Endothelial cell of umbilical vein (primary cell): ENCODE data around the gene CDCP1. TPM values are rescaled to one million over a fixed set of nuclear protein-coding genes. Genes with fewer than 3 reads are reported as not detected.

Source experiments
- BruUV-seq: library from RNA; stranded (reverse); fragments of 400-500 nt; replicated peaks from 2 replicates; lab custom pipeline; 2021; lab: Mats Ljungman, UMichigan
- CTCF ChIA-PET: fragments of 300-600, 350-600 bp; sonication (Branson Sonifier 250); formaldehyde crosslinking; loops from one replicate; lab custom pipeline; 2021; ENCODE audit warnings: antibody characterized with exemption, inconsistent platforms; lab: Charles Lee
- POLR2A ChIA-PET: fragments of 300-600, 350-600 bp; sonication (Branson Sonifier 250); formaldehyde crosslinking; loops from one replicate; lab custom pipeline; 2021; ENCODE audit warnings: antibody characterized with exemption, inconsistent platforms; lab: Charles Lee
- DNase-seq: peaks from one replicate; pipeline ENCODE4 v3.0.0-alpha.2; 2011; ENCODE audit warnings: low read depth, low spot score
- FAIRE-seq: peaks from 2 replicates; lab custom pipeline; 2011; peaks lifted over from hg19 to GRCh38; lab: Jason Lieb, UNC
- H2AFZ ChIP-seq: 2 replicates; pipeline ENCODE4 v1.6.0; 2012; ENCODE audit warnings: low read depth, low read length, control low read depth, inconsistent platforms
- H3K27ac ChIP-seq: 2 replicates; pipeline ENCODE4 v1.5.1; 2011; ENCODE audit warnings: low read depth, mild to moderate bottlenecking, control low read depth, low read length, moderate library complexity; ENCODE audit not compliant: insufficient read depth
- H3K27me3 ChIP-seq, 2 experiments: 2 replicates each; pipeline versions ENCODE4 v1.6.0 to v1.6.1; 2011; ENCODE audit warnings: low read length in 2 of 2, mixed read lengths in 1 of 2; ENCODE audit not compliant: control insufficient read depth in 2 of 2, insufficient read depth in 2 of 2
- H3K36me3 ChIP-seq, 2 experiments: 2 replicates in 1 of 2; 3 replicates in 1 of 2; pipeline ENCODE4 v1.5.1; 2011; ENCODE audit warnings: low read length in 2 of 2, mild to moderate bottlenecking in 1 of 2, moderate library complexity in 1 of 2; ENCODE audit not compliant: control insufficient read depth in 2 of 2, insufficient read depth in 2 of 2; ENCODE audit errors: extremely low read depth in 1 of 2
- H3K4me1 ChIP-seq: 3 replicates; pipeline ENCODE4 v1.5.1; 2011; ENCODE audit warnings: mild to moderate bottlenecking, low read length; ENCODE audit not compliant: control insufficient read depth, insufficient read depth; ENCODE audit errors: extremely low read depth
- H3K4me2 ChIP-seq: 2 replicates; pipeline ENCODE4 v1.6.1; 2011; ENCODE audit warnings: low read length, control low read depth, mixed read lengths; ENCODE audit not compliant: insufficient read depth
- H3K4me3 ChIP-seq, 3 experiments: fragments of 200-600 bp in 1 of 3; sonication (generic), shearing (Covaris generic) in 1 of 3; replicated peaks in 1 of 3; 2 replicates each; pipeline ENCODE4 v1.5.1; 2011 to 2016; ENCODE audit warnings: control low read depth in 3 of 3, low read length in 3 of 3, mild to moderate bottlenecking in 2 of 3, inconsistent platforms in 1 of 3, low read depth in 1 of 3, moderate library complexity in 1 of 3; ENCODE audit not compliant: insufficient read depth in 1 of 3
- H3K79me2 ChIP-seq: 2 replicates; pipeline ENCODE4 v1.6.0; 2012; ENCODE audit warnings: low read length, inconsistent platforms; ENCODE audit not compliant: control insufficient read depth, insufficient read depth
- H3K9ac ChIP-seq: replicated peaks from 2 replicates; pipeline ENCODE3; 2011; ENCODE audit warnings: low read length, control low read depth; ENCODE audit not compliant: insufficient read depth; ENCODE audit errors: extremely low read depth
- H3K9me1 ChIP-seq: replicated peaks from 3 replicates; pipeline ENCODE4 v1.6.0; 2011; ENCODE audit warnings: mild to moderate bottlenecking, low read length; ENCODE audit not compliant: control insufficient read depth, insufficient read depth; ENCODE audit errors: extremely low read depth
- H3K9me3 ChIP-seq: replicated peaks from 2 replicates; pipeline ENCODE4 v1.5.1; 2012; ENCODE audit warnings: low read length, inconsistent platforms; ENCODE audit not compliant: control insufficient read depth, insufficient read depth
- H4K20me1 ChIP-seq: replicated peaks from 2 replicates; pipeline ENCODE3; 2011; ENCODE audit warnings: mild to moderate bottlenecking, low read length; ENCODE audit not compliant: control insufficient read depth, insufficient read depth; ENCODE audit errors: extremely low read depth
- CTCF ChIP-seq, 2 donors: IDR thresholded peaks; 1 replicate in 1 of 2; 2 replicates in 1 of 2; pipeline ENCODE4 v1.5.1; 2011; ENCODE audit warnings: low read length in 2 of 2, mild to moderate bottlenecking in 2 of 2, moderate library complexity in 2 of 2, control low read depth in 1 of 2, inconsistent platforms in 1 of 2, low read depth in 1 of 2; ENCODE audit not compliant: insufficient read depth in 1 of 2; ENCODE audit errors: extremely low read depth in 1 of 2
- EZH2 ChIP-seq: IDR thresholded peaks from 2 replicates; pipeline ENCODE4 v1.6.1; 2012; ENCODE audit warnings: borderline replicate concordance, low read depth, mild to moderate bottlenecking, moderate library complexity, low read length, inconsistent platforms; ENCODE audit not compliant: severe bottlenecking
- FOS ChIP-seq: IDR thresholded peaks from 2 replicates; pipeline ENCODE4 v1.6.1; 2011; ENCODE audit warnings: mild to moderate bottlenecking, low read length, moderate library complexity, borderline replicate concordance; ENCODE audit not compliant: insufficient read depth
- GATA2 ChIP-seq: IDR thresholded peaks from 2 replicates; pipeline ENCODE4 v1.7.0; 2011; ENCODE audit warnings: low read depth, mild to moderate bottlenecking, moderate library complexity, mixed read lengths, low read length; ENCODE audit not compliant: insufficient read length, insufficient read depth
- JUN ChIP-seq: IDR thresholded peaks from 2 replicates; pipeline ENCODE4 v1.6.1; 2011; ENCODE audit warnings: borderline replicate concordance, low read depth; ENCODE audit not compliant: insufficient read length, insufficient read depth
- MYC ChIP-seq: IDR thresholded peaks from one replicate; pipeline ENCODE4 v1.6.1; 2011; ENCODE audit warnings: mild to moderate bottlenecking, low read depth, low read length
- POLR2A ChIP-seq: IDR thresholded peaks from 2 replicates; pipeline ENCODE4 v1.6.1; 2012; ENCODE audit warnings: low read depth, mild to moderate bottlenecking, control low read depth, low read length
- POLR2AphosphoS5 ChIP-seq: IDR thresholded peaks from 2 replicates; pipeline ENCODE4 v1.6.1; 2012; ENCODE audit warnings: low read depth, mild to moderate bottlenecking, control low read depth, low read length, moderate library complexity; ENCODE audit not compliant: insufficient read depth
- dilution Hi-C: fragments of 300-500 bp; cut with MboI; formaldehyde crosslinking; loops from one replicate; pipeline ENCODE4 v1.15.0; 2019; ENCODE audit warnings: low sequenced_read_pairs; ENCODE audit not compliant: extremely low pct_ligation_motif_present
- intact Hi-C: fragments of 100-400 bp; cut with micrococcal nuclease; formaldehyde crosslinking; loops from one replicate; pipeline ENCODE4 v1.10.0; 2022
- polyA plus RNA-seq, 4 experiments: library from polyadenylated mRNA; depleted of rRNA in 3 of 4; stranded (reverse) in 3 of 4; unstranded in 1 of 4; fragments of >200 nt; gene quantifications; 2 replicates each; pipeline versions ENCODE4 v1.2.1 to v1.2.3, GENCODE V29; 2011 to 2012; ENCODE audit warnings: missing spikeins in 1 of 4
- total RNA-seq: library from RNA; stranded (reverse); gene quantifications from 2 replicates; pipeline ENCODE4 v1.2.3, GENCODE V29; 2021
- TF ChIP-seq, protein P1 (sequence below): IDR thresholded peaks from 2 replicates; pipeline ENCODE4 v1.6.1; 2011; ENCODE audit not compliant: insufficient read depth, insufficient read length

The CDCP1 gene
- total and polyA plus RNA-seq, 2 donors (not counting 3 experiments of a cell fraction or from before 2014, with no cell fraction given): 0.01 to 0.22 TPM

- no peak for DNase-seq
- H3K9me3 ChIP-seq: no peaks in the 10 kb centered on the region
- H3K36me3 ChIP-seq: no peaks in the 10 kb centered on the region
- no peaks in the 10 kb centered on the region for H3K4me1 ChIP-seq
- dilution Hi-C loops: loop anchor here (25.0 kb wide), 1 partner anchor 464 kb away; no protein-coding TSS in a partner anchor
- no peak overlapping the region for H3K4me3 ChIP-seq
- intact Hi-C loops: no loop called here
- H4K20me1 ChIP-seq: no peaks in the 10 kb centered on the region
- H3K9me1 ChIP-seq: no peaks in the 10 kb centered on the region
- peaks cover 18 to 20% of the 10 kb centered on the region in 2 experiments for H3K27me3 ChIP-seq
- no TSS peak for BruUV-seq
- ChIA-PET CTCF (interaction anchor here (1.1 to 2.5 kb wide), 2 partner anchors 156 to 162 kb away, joined by 3 to 7 read pairs; no protein-coding TSS in a partner anchor), POLR2A (no interaction called here)
- no peak overlapping the region for H3K9ac ChIP-seq
- TF ChIP-seq GATA2 (no peak), FOS (no peak), MYC (no peak), JUN (no peak), POLR2AphosphoS5 (no peak), EZH2 (no peak), POLR2A (no peak), CTCF (IDR thresholded peaks at IDR 0.05; ENCODE audit: extremely low read depth in 1 of 2, insufficient read depth in 1 of 2, low read depth in 1 of 2, low read length in 2 of 2) (no peak)
- TF ChIP-seq, protein P1, sequence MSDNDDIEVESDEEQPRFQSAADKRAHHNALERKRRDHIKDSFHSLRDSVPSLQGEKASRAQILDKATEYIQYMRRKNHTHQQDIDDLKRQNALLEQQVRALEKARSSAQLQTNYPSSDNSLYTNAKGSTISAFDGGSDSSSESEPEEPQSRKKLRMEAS: no peak
- FAIRE-seq: no peak
- no peak overlapping the region for H3K27ac ChIP-seq
- no peak overlapping the region for H2AFZ ChIP-seq
- no peaks in the 10 kb centered on the region for H3K79me2 ChIP-seq
- H3K4me2 ChIP-seq: no peak overlapping the region
Measured at GRCh38 chr3:45048244-45048643, 97.9 kb downstream of the CDCP1 start.
